ENCODE data around the gene TCL1A.
A peak's percentile ranks its signal among the peaks of the same experiment; 100 is the strongest.

Gene TCL1A

GRCh38 chr14:95690815-95691214 lies 23.1 kb downstream of the TCL1A start:
- no peak for TF ChIP-seq CTCF (IDR thresholded peaks at IDR 0.05; ENCODE audit: low read length, missing control alignments)
- no peak overlapping the region for H3K4me3 ChIP-seq (replicated peaks; ENCODE audit: low read depth, low read length)
- DNase-seq (ENCODE audit: low read depth): no peak

GRCh38 chr14:95689441-95689840 lies 24.5 kb downstream of the TCL1A start:
- TF ChIP-seq CTCF (IDR thresholded peaks at IDR 0.05; ENCODE audit: low read length, missing control alignments): no peak
- no peak overlapping the region for H3K4me3 ChIP-seq (replicated peaks; ENCODE audit: low read depth, low read length)
- DNase-seq (ENCODE audit: low read depth): no peak

DNA sequence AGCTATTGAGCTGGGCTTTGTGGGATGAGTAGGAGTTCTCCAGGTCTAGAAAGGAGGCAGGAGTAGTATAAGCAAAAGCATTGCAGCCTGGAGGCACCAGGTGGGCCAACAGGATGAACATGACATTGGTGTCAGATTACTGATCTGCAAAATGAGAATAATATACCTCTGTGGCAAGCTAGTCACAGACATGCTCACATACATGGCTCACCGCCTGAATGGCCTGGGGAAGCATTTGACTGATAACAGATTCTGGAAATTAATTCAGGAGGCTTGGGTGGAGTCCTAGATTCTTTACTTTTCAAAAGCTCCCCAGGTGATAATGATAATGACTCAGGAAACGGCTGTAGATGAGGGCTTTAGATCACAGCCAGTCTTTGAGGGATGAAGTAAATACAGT lies 27.0 kb downstream of the TCL1A start:
- no peak for TF ChIP-seq CTCF (IDR thresholded peaks at IDR 0.05; ENCODE audit: low read length, missing control alignments)
- H3K4me3 ChIP-seq (replicated peaks; ENCODE audit: low read depth, low read length): no peak overlapping the region
- no peak for DNase-seq (ENCODE audit: low read depth)

DNA sequence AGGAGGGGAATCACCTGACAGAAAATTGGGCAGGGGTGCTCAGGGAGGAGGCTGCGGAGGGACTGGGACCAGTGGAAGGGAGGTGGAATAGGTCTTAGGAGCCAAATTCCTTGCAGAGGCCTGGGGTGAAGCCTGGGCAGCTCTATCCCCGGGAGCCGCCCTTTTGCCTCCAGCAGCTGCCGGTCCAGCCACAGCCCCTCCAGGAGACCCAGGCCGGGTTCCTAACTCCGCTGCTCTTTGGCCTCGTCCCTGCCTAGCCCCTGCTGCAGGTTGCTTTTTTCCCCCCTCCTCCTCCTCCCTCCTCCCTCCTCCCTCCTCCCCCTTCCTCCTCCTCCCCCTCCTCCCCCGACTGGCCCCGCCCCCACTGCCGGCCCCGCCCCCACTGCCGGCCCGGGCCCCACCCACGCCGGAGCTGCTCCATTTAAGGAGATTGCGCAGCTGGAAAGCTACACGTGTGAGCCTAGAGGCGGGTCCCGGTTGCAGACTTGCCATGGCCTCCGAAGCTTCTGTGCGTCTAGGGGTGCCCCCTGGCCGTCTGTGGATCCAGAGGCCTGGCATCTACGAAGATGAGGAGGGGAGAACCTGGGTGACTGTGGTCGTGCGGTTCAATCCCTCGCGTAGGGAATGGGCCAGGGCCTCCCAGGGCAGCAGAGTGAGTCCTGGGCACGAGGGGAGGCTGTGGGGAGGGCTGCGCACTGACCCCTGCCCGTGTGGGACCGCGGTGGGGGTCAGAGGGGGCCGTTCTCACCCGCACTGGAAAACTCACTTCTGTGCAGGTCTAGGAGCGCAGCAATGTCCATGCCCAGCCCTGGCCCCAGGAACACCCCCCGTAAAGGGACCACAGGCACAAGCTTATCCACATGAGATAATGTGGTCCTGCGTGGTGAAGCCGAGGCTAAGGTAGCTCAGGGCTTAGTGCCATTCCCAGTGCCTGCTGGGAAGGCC lies 27.7 kb downstream of the TCL1A start, which contains the start of gene TCL1B:
Gene TCL1B (plus strand): TSS at position 449 of the 945 bp plus-strand sequence. CDS start 42 bp downstream, at position 491.
- no peak for TF ChIP-seq CTCF (IDR thresholded peaks at IDR 0.05; ENCODE audit: low read length, missing control alignments)
- no peak within 1 kb of the TSS for H3K4me3 ChIP-seq (replicated peaks; ENCODE audit: low read depth, low read length)
- DNase-seq (ENCODE audit: low read depth): no peak

GRCh38 chr14:95683793-95684192 lies 30.1 kb downstream of the TCL1A start:
- DNase-seq (ENCODE audit: low read depth): no peak
- peak; percentile 6 for TF ChIP-seq CTCF (IDR thresholded peaks at IDR 0.05; ENCODE audit: low read length, missing control alignments)
- no peak overlapping the region for H3K4me3 ChIP-seq (replicated peaks; ENCODE audit: low read depth, low read length)

DNA sequence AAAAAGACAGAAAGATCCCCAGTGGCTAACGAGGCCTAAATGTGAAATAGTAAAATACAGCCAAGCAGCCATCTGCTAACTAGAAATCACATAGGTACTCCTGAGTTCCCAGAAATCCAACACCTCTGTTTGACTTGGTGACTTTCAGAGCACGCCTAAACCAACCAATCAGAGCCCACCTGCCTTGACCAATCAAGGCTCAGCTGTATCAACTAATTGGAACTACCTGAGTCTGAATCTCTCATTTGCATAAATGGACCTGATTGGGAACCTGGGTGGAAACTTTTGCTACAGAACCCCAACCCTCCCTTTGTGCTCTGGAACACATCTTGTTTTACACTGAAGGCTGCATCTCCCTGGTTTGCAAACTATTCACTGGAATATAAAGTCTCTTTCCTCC lies 32.8 kb downstream of the TCL1A start:
- H3K4me3 ChIP-seq (replicated peaks; ENCODE audit: low read depth, low read length): no peak overlapping the region
- no peak for DNase-seq (ENCODE audit: low read depth)
- no peak for TF ChIP-seq CTCF (IDR thresholded peaks at IDR 0.05; ENCODE audit: low read length, missing control alignments)
